BLaER1 treated with 17β-estradiol and CSF1 and Interleukin-3, amounts not matched to agents 10 nM and 100 nM (cell line): ENCODE data around the gene TMEM209.

Experiments
- H3K27ac ChIP-seq, 11 experiments: shearing (Covaris generic); formaldehyde crosslinking; 2 replicates each; pipeline ENCODE4 v1.8.1; 2022
- H3K27me3 ChIP-seq, 11 experiments: shearing (Covaris generic); formaldehyde crosslinking; 2 replicates each; pipeline ENCODE4 v1.8.1; 2022
- H3K36me3 ChIP-seq, 11 experiments: shearing (Covaris generic); formaldehyde crosslinking; 2 replicates each; pipeline ENCODE4 v1.8.1; 2022
- H3K4me1 ChIP-seq, 10 experiments: shearing (Covaris generic); formaldehyde crosslinking; 2 replicates each; pipeline ENCODE4 v1.8.1; 2022
- H3K4me2 ChIP-seq, 11 experiments: shearing (Covaris generic); formaldehyde crosslinking; 2 replicates each; pipeline ENCODE4 v1.8.1; 2022
- H3K4me3 ChIP-seq, 10 experiments: shearing (Covaris generic); formaldehyde crosslinking; 2 replicates each; pipeline ENCODE4 v1.8.1; 2022
- H3K9ac ChIP-seq, 11 experiments: shearing (Covaris generic); formaldehyde crosslinking; 2 replicates each; pipeline ENCODE4 v1.8.1; 2022
- H3K9me3 ChIP-seq, 11 experiments: shearing (Covaris generic); formaldehyde crosslinking; replicated peaks in 1 of 11; 2 replicates each; pipeline ENCODE4 v1.8.1; 2022
- H4K20me1 ChIP-seq, 11 experiments: shearing (Covaris generic); formaldehyde crosslinking; 2 replicates each; pipeline ENCODE4 v1.8.1; 2022
- Cebpa-rat ChIP-seq, 11 experiments: shearing (Covaris generic); IDR thresholded peaks; 2 replicates each; pipeline ENCODE4 v1.8.1; 2022

Gene TMEM209

DNA sequence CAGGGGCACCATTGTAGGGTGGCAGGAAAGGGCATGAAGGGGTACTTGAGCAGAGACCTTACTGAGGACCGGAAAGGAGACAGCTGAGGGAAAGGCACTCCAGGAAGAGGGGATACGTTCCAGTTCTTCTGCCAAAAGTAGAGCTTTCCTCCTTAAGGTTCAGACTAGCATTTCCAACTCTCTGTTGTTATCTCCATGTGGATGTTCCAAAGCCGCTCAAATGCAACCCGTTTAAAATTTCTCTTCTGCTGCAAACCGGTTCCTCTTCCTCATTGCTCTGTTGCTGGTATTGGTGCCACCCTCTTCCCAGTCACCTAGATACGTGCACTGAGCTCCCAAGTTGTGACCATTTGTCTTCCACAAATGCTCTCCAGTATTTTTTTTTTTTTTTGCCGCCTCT lies 47.5 kb downstream of the TMEM209 start:
- Histone ChIP-seq H3K4me1 (peaks cover 4 to 24% (median 22%) of the 10 kb centered on the region in 10 experiments; a peak in 17 of 20 replicates), H3K4me3 (no peak overlapping the region), H4K20me1 (peaks cover 0 to 32% (median 18%) of the 10 kb centered on the region in 11 experiments; a peak in 12 of 22 replicates), H3K36me3 (peaks cover 16 to 37% (median 30%) of the 10 kb centered on the region in 11 experiments), H3K27ac (no peak overlapping the region), H3K4me2 (no peak overlapping the region), H3K9me3 (peaks cover 6 to 24% (median 11%) of the 10 kb centered on the region in 11 experiments; a peak in 21 of 22 replicates), H3K9ac (no peak overlapping the region), H3K27me3 (peaks cover 21 to 30% (median 25%) of the 10 kb centered on the region in 11 experiments)
- TF ChIP-seq Cebpa-rat (IDR thresholded peaks at IDR 0.05): no peak

DNA sequence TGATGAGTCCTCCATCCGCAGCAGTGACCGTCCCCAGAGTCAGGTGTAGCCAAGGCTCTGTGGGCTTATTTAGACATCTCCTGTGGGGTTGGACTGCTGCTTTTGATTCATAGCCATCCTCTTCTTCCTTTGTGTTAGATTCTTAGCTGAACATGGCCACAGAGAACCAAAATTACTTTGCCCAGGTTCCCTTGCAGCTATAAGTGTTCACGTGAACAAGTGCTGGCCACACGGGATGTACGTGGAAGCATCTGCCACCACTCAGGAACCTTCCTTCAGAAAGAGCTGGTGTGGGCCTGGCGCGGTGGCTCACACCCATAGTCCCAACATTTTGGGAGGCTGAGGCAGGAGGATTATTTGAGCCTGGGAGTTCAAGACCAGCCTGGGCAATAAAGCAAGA lies 49.1 kb downstream of the TMEM209 start:
- TF ChIP-seq Cebpa-rat (IDR thresholded peaks at IDR 0.05): no peak
- peaks cover 0 to 33% (median 19%) of the 10 kb centered on the region in 11 experiments; a peak in 12 of 22 replicates for H4K20me1 ChIP-seq
- H3K4me1 ChIP-seq: peaks cover 4 to 30% (median 26%) of the 10 kb centered on the region in 10 experiments; a peak in 17 of 20 replicates
- peaks cover 9 to 21% (median 17%) of the 10 kb centered on the region in 11 experiments for H3K36me3 ChIP-seq
- H3K4me3 ChIP-seq: no peak overlapping the region
- peaks cover 21 to 33% (median 27%) of the 10 kb centered on the region in 11 experiments for H3K27me3 ChIP-seq
- H3K27ac ChIP-seq: no peak overlapping the region
- no peak overlapping the region for H3K9ac ChIP-seq
- H3K9me3 ChIP-seq: peaks cover 7 to 24% (median 17%) of the 10 kb centered on the region in 11 experiments; a peak in 21 of 22 replicates
- no peak overlapping the region for H3K4me2 ChIP-seq

- peak overlapping the region in 10 of 11 experiments; percentile 24 to 71 (median 46); a peak in 17 of 22 replicates for H3K4me2 ChIP-seq
- peaks cover 21 to 33% (median 27%) of the 10 kb centered on the region in 11 experiments for H3K27me3 ChIP-seq
- H3K4me1 ChIP-seq: peaks cover 16 to 44% (median 39%) of the 10 kb centered on the region in 10 experiments
- no peak for TF ChIP-seq Cebpa-rat (IDR thresholded peaks at IDR 0.05)
- H3K9ac ChIP-seq: no peak overlapping the region
- no peak overlapping the region for H3K27ac ChIP-seq
- H3K9me3 ChIP-seq: peaks cover 7 to 31% (median 23%) of the 10 kb centered on the region in 11 experiments; a peak in 21 of 22 replicates
- H3K36me3 ChIP-seq: peaks cover 0 to 8% (median 5%) of the 10 kb centered on the region in 11 experiments; a peak in 13 of 22 replicates
- peaks cover 0 to 33% (median 19%) of the 10 kb centered on the region in 11 experiments; a peak in 12 of 22 replicates for H4K20me1 ChIP-seq
- no peak overlapping the region for H3K4me3 ChIP-seq
Measured at GRCh38 chr7:130154501-130155317, 50.5 kb downstream of the TMEM209 start.

- Histone ChIP-seq H3K36me3 (peaks cover 0 to 7% (median 0%) of the 10 kb centered on the region in 11 experiments; a peak in 4 of 22 replicates), H3K27me3 (peaks cover 21 to 33% (median 27%) of the 10 kb centered on the region in 11 experiments), H3K4me1 (peaks cover 22 to 50% (median 45%) of the 10 kb centered on the region in 10 experiments), H3K4me2 (peak overlapping the region in 8 of 11 experiments; percentile 40 to 71 (median 56); a peak in 13 of 22 replicates), H3K9ac (no peak overlapping the region), H3K4me3 (no peak overlapping the region), H3K27ac (no peak overlapping the region), H4K20me1 (peaks cover 0 to 33% (median 19%) of the 10 kb centered on the region in 11 experiments; a peak in 12 of 22 replicates), H3K9me3 (peaks cover 7 to 31% (median 23%) of the 10 kb centered on the region in 11 experiments; a peak in 21 of 22 replicates)
- no peak for TF ChIP-seq Cebpa-rat (IDR thresholded peaks at IDR 0.05)
Measured at GRCh38 chr7:130154131-130154500, 51.1 kb downstream of the TMEM209 start.

- Histone ChIP-seq H3K27me3 (peaks cover 21 to 33% (median 27%) of the 10 kb centered on the region in 11 experiments), H3K36me3 (peaks cover 0 to 7% (median 0%) of the 10 kb centered on the region in 11 experiments; a peak in 3 of 22 replicates), H3K9me3 (peaks cover 7 to 31% (median 23%) of the 10 kb centered on the region in 11 experiments; a peak in 21 of 22 replicates), H3K4me2 (peak overlapping the region in 8 of 11 experiments; percentile 10 to 71 (median 52); a peak in 12 of 22 replicates), H3K9ac (no peak overlapping the region), H4K20me1 (peaks cover 0 to 38% (median 19%) of the 10 kb centered on the region in 11 experiments; a peak in 12 of 22 replicates), H3K4me3 (no peak overlapping the region), H3K4me1 (peaks cover 29 to 57% (median 52%) of the 10 kb centered on the region in 10 experiments), H3K27ac (no peak overlapping the region)
- TF ChIP-seq Cebpa-rat (IDR thresholded peaks at IDR 0.05): no peak
Measured at GRCh38 chr7:130153211-130153908, 51.8 kb downstream of the TMEM209 start.

DNA sequence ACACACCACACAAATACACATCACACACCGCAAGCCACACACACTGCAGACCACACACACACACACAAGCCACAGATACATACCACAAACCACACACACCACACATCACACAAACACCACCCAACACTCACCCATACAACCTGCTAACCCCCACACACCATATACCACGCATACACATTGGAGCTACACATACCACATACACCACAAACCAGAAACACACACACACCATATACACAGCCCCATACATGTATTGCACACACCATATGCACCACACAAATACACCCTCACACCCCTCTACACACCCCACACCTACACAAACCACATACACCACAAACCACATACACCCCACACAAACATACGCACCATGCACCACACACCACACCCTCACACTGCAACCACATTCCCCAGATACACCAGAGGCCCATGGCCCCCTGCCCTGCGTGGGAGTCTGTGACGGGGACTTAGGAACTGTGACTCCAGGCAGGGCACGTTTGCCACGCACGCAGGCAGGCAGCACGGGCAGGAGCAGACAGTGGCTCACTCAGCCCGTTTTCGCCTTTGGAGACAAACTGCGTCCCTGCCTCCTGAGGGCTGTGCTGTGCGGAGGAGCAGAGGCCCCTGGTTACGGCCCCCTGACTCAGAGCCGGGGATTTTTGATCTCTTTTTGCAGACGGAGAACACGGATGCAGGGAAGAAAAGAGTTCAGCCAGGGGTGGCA lies 52.6 kb downstream of the TMEM209 start:
- Histone ChIP-seq H3K4me2 (peak overlapping the region in 7 of 11 experiments; percentile 10 to 71 (median 50); a peak in 11 of 22 replicates), H3K27ac (no peak overlapping the region), H4K20me1 (peaks cover 0 to 40% (median 19%) of the 10 kb centered on the region in 11 experiments; a peak in 11 of 22 replicates), H3K36me3 (peaks cover 0 to 6% (median 0%) of the 10 kb centered on the region in 11 experiments; a peak in 3 of 22 replicates), H3K27me3 (peaks cover 21 to 33% (median 27%) of the 10 kb centered on the region in 11 experiments), H3K9ac (no peak overlapping the region), H3K9me3 (peaks cover 7 to 31% (median 23%) of the 10 kb centered on the region in 11 experiments; a peak in 21 of 22 replicates), H3K4me3 (no peak overlapping the region), H3K4me1 (peaks cover 36 to 64% (median 60%) of the 10 kb centered on the region in 10 experiments)
- TF ChIP-seq Cebpa-rat (IDR thresholded peaks at IDR 0.05): no peak

- peak in 7 of 11 experiments; percentile 41 to 91 (median 60); a peak in 10 of 22 replicates for TF ChIP-seq Cebpa-rat (IDR thresholded peaks at IDR 0.05)
- Histone ChIP-seq H3K27ac (no peak overlapping the region), H4K20me1 (peaks cover 0 to 46% (median 19%) of the 10 kb centered on the region in 11 experiments; a peak in 11 of 22 replicates), H3K9me3 (peaks cover 7 to 31% (median 23%) of the 10 kb centered on the region in 11 experiments; a peak in 21 of 22 replicates), H3K36me3 (no peaks in the 10 kb centered on the region; a peak in 1 of 22 replicates), H3K4me2 (peak overlapping the region in 4 of 11 experiments; percentile 6 to 35 (median 15); a peak in 5 of 22 replicates), H3K27me3 (peaks cover 21 to 33% (median 27%) of the 10 kb centered on the region in 11 experiments), H3K4me1 (peaks cover 39 to 72% (median 68%) of the 10 kb centered on the region in 10 experiments), H3K4me3 (no peak overlapping the region), H3K9ac (no peak overlapping the region)
Measured at GRCh38 chr7:130151591-130152492, 53.4 kb downstream of the TMEM209 start.
